Adrenal gland (tissue), 5 donors: Measurements from ENCODE around the gene ADAM15.

Source experiments
- POLR2A ChIP-seq, 2 donors: fragments of 450-650 bp; IDR thresholded peaks; one replicate each; pipeline ENCODE4 v1.6.1; 2017; ENCODE audit warnings: antibody characterized with exemption in 2 of 2, mild to moderate bottlenecking in 2 of 2, moderate library complexity in 1 of 2
- TF ChIP-seq, protein P1 (sequence below), 6 experiments: fragments of 450-650 bp in 4 of 6; fragments of 200-600 bp in 2 of 6; sonication (generic) in 1 of 6; IDR thresholded peaks; 1 replicate in 5 of 6; 2 replicates in 1 of 6; pipeline versions ENCODE4 v1.5.1 to v1.8.0; 2016 to 2021; ENCODE audit warnings: antibody characterized with exemption in 6 of 6, mild to moderate bottlenecking in 2 of 6, moderate library complexity in 1 of 6
- donor health status: DM: no; HTN: no; CAD: no.

DNA sequence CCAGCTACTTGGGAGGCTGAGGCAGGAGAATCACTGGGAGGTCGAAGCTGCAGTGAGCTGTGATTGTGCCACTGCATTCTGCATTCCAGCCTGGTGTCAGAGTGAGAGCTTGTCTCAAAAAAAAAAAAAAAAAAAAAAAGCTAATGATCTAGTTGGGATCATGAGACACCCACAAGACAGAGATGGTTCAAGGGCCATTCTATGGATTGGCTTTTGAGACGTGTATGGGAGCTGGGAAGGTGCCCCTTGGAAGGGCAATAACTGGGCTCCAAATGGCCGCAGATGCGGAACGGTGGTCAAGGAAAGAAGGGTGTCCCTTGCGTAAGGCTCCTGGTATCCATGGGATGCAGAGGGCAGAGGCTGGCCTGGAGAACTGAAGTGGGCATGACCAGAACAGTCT, 6.8 kb upstream of the ADAM15 start:
- TF ChIP-seq, protein P1, sequence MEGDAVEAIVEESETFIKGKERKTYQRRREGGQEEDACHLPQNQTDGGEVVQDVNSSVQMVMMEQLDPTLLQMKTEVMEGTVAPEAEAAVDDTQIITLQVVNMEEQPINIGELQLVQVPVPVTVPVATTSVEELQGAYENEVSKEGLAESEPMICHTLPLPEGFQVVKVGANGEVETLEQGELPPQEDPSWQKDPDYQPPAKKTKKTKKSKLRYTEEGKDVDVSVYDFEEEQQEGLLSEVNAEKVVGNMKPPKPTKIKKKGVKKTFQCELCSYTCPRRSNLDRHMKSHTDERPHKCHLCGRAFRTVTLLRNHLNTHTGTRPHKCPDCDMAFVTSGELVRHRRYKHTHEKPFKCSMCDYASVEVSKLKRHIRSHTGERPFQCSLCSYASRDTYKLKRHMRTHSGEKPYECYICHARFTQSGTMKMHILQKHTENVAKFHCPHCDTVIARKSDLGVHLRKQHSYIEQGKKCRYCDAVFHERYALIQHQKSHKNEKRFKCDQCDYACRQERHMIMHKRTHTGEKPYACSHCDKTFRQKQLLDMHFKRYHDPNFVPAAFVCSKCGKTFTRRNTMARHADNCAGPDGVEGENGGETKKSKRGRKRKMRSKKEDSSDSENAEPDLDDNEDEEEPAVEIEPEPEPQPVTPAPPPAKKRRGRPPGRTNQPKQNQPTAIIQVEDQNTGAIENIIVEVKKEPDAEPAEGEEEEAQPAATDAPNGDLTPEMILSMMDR (IDR thresholded peaks at IDR 0.05), result no peak
- TF ChIP-seq POLR2A (IDR thresholded peaks at IDR 0.05), result no peak
